WI38 (cell line): Measurements from ENCODE around the gene APOL3.
"Not testable (repeated sequence)": the region's sequence is repeated elsewhere in the genome, so short reads cannot be mapped to it uniquely, and the experiment has no call there.

ENCODE experiments used
- H3K4me3 ChIP-seq: 2 replicates; pipeline ENCODE4 v1.5.1; 2011; ENCODE audit warnings: low read depth, mild to moderate bottlenecking, control low read depth, low read length
- TF ChIP-seq, protein P1 (sequence below): IDR thresholded peaks from 2 replicates; pipeline ENCODE4 v1.5.1; 2012; ENCODE audit warnings: low read depth, mild to moderate bottlenecking, control low read depth, low read length

Gene APOL3

GRCh38 chr22:36125994-36126531 is 34.5 kb downstream of the APOL3 start:
- TF ChIP-seq, protein P1, sequence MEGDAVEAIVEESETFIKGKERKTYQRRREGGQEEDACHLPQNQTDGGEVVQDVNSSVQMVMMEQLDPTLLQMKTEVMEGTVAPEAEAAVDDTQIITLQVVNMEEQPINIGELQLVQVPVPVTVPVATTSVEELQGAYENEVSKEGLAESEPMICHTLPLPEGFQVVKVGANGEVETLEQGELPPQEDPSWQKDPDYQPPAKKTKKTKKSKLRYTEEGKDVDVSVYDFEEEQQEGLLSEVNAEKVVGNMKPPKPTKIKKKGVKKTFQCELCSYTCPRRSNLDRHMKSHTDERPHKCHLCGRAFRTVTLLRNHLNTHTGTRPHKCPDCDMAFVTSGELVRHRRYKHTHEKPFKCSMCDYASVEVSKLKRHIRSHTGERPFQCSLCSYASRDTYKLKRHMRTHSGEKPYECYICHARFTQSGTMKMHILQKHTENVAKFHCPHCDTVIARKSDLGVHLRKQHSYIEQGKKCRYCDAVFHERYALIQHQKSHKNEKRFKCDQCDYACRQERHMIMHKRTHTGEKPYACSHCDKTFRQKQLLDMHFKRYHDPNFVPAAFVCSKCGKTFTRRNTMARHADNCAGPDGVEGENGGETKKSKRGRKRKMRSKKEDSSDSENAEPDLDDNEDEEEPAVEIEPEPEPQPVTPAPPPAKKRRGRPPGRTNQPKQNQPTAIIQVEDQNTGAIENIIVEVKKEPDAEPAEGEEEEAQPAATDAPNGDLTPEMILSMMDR: no peak
- no peak overlapping the region for H3K4me3 ChIP-seq

DNA sequence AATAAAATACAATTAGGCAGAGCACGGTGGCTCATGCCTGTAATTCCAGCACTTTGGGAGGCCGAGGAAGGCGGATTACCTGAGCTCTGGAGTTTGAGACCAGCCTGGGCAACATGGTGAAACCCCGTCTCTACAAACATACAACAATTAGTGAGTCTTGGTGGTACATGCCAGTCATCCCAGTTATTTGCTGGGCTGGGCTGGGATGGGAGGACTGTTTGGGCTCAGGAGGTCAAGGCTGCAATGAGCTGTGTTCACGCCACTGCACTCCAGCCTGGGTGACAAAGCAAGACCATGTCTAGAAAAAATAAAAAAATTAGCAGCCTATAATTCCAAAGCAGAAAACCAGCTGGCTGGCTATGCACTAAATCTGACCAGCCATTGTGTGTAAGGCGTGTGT is 35.1 kb downstream of the APOL3 start:
- H3K4me3 ChIP-seq: no peak overlapping the region
- TF ChIP-seq, protein P1: no peak

DNA sequence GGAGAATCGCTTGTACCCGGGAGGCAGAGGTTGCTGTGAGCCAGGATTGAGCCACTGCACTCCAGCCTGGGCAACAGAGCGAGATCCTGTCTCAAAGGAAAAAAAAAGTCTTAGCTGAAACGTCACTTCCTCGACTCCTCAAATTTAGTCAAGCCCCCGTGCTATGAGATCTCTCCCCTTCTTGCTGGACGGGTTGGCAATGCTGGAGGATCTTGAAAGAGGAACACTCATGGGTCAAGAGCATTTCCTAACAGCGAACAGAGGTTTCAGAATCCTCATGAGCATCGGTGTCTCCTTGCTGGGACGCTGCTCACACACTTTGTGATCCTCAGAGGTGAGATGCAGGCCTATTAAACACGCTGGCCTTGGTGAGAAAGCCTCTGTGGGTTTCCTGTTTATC is 35.9 kb downstream of the APOL3 start:
- TF ChIP-seq, protein P1: no peak
- no peak overlapping the region for H3K4me3 ChIP-seq

DNA sequence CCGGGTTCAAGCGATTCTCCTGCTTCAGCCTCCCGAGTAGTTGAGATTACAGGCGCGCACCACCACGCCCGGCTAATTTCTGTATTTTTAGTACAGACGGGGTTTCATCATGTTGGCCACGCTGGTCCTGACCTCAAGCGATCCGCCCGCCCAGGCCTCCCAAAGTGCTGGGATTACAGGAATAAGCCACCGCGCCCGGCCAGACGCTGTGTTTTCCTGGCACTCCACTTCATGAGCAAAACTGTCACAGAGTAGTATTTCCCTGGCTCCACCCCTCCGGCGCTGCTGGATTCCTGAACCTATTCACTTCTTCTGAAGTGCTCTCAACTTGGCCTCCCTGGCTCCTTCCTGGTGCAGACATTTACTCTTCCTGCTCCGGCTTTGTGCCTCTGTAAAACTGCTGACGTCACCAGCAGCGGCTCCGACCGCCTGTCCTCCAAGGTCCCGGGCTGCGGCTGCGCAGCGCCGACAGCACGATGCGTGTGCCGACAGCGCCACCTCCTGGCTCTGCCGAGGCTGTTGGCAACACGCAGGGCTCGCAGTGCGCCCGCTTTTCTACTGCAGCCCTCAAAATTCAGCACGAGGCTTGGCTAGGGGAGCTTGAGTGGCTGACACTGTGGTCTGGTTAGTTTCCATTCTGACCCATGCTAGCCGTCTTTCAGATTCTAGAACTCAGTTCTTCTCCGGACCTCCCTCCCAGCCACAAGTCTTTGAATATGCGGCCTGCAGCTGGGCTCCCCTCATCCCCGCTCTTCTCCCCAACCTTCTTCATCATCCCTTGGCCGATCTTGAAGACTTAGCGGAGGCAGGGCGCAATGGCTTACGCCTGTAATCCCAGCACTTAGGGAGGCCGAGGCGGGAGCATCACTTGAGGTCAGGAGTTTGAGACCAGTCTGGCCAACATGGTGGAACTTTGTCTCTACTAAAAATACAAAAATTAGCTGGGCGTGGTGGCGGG is 36.6 kb downstream of the APOL3 start:
- TF ChIP-seq, protein P1: peak; percentile 92
- H3K4me3 ChIP-seq: no peak overlapping the region

- H3K4me3 ChIP-seq: not testable (repeated sequence)
These were observed 39.8 kb downstream of the APOL3 start for GRCh38 chr22:36120621-36121351.

DNA sequence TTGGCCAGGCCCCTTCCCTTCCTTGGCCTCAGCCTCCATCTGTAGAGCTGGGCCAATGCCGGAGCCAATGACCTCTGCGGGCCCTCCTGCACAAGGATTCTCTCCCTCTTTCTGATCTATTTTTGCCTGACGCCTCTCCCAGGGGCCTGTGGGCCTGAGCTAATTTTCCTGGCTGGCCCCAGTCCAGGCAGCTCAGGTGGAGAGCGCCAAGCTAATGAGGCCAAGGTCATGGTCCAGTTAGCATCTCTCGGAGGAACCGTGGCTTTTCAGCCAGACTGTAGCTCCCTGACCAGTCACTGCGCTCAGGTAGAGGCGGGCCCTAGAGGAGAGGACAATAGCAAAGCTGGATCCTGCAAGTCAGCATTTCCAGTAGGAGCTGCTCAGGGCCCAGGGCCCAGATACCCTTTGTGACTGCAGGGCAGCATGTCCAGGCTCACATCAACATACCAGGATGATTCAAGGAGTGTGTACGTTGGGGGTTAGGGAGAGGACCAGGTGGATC is 43.5 kb downstream of the APOL3 start:
- no peak overlapping the region for H3K4me3 ChIP-seq
- TF ChIP-seq, protein P1: no peak

DNA sequence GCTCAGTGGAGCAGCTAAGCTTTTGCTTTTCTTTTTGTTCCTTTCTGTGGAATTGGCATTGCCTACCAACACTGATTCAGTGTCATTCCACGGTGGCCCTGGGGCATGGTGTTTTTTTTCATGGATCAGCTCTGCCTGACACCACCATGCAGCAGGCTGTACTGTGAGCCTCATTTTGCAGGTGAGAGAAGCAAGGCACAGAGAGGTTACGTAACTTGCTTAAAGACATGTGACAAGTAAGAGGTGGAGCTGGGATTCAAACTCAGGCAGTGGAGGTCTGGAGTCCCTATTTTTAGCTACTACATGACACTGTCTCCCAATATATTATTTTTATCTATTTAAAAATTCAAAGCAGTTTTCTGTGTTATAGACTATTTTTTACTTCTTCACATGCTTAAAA is 44.4 kb downstream of the APOL3 start:
- TF ChIP-seq, protein P1: no peak

More for the DNA sequence above, 44.4 kb downstream of the APOL3 start:
- H3K4me3 ChIP-seq: no peak overlapping the region
